ENCODE measurements around the gene STX8.

STX8 gene

GRCh38 chr17:9577373-9577709, 1.7 kb upstream of the STX8 start:
- no peaks in the 10 kb centered on the region for H3K27me3 ChIP-seq (ENCODE audit: insufficient read depth, low read length, poor library complexity)
- DNase-seq (no peak), ATAC-seq (ENCODE audit: insufficient read depth, low read depth) (no peak)
- no peak for TF ChIP-seq EZH2 (IDR thresholded peaks at IDR 0.05; ENCODE audit: borderline replicate concordance, low read depth, low read length, severe bottlenecking)
- TF ChIP-seq CTCF (IDR thresholded peaks at IDR 0.05; ENCODE audit: borderline replicate concordance, extremely low read depth, low read length, poor library complexity, severe bottlenecking), result no peak
- no peak overlapping the region for H3K4me3 ChIP-seq (ENCODE audit: low read depth in 1 of 2, low read length in 2 of 2)
- H3K27ac ChIP-seq (ENCODE audit: low read length), result no peak overlapping the region
- H3K36me3 ChIP-seq (ENCODE audit: insufficient read depth, low read length), result no peaks in the 10 kb centered on the region
- H3K9me3 ChIP-seq (ENCODE audit: insufficient read depth, low read length, severe bottlenecking), result no peaks in the 10 kb centered on the region
- H3K4me2 ChIP-seq (ENCODE audit: insufficient read depth, low read length), result no peak overlapping the region
- peaks cover 25% of the 10 kb centered on the region for H3K4me1 ChIP-seq (ENCODE audit: insufficient read depth, low read length)
- H2AFZ ChIP-seq (ENCODE audit: low read depth, low read length), result 0 out of 2 replicates have a peak overlapping the region, but pooled peaks have one; percentile 27
- no peak overlapping the region for H3K9ac ChIP-seq (ENCODE audit: low read depth, low read length)
- no peaks in the 10 kb centered on the region for H3K79me2 ChIP-seq (ENCODE audit: insufficient read depth, low read length)
- H4K20me1 ChIP-seq (ENCODE audit: insufficient read depth, low read length), result no peaks in the 10 kb centered on the region

GRCh38 chr17:9576521-9577372, 1.1 kb upstream of the STX8 start, which contains the start of gene CFAP52:
TSS of gene CFAP52 (plus strand) at chr17:9576642. CDS start at chr17:9576696, 54 bp downstream.
- peak; percentile 59 for ATAC-seq (ENCODE audit: insufficient read depth, low read depth)
- H3K27me3 ChIP-seq (ENCODE audit: insufficient read depth, low read length, poor library complexity), result no peaks in the 10 kb centered on the region
- DNase-seq, result peak; percentile 69
- H3K4me2 ChIP-seq (ENCODE audit: insufficient read depth, low read length), result peak within 1 kb of the TSS; percentile 77
- H3K27ac ChIP-seq (ENCODE audit: low read length), result peak within 1 kb of the TSS; percentile 15
- H2AFZ ChIP-seq (ENCODE audit: low read depth, low read length), result peak within 1 kb of the TSS; percentile 78
- H3K79me2 ChIP-seq (ENCODE audit: insufficient read depth, low read length), result no peaks in the 10 kb centered on the region
- H3K4me3 ChIP-seq (ENCODE audit: low read depth in 1 of 2, low read length in 2 of 2), result peak within 1 kb of the TSS; percentile 44 to 68
- TF ChIP-seq EZH2 (IDR thresholded peaks at IDR 0.05; ENCODE audit: borderline replicate concordance, low read depth, low read length, severe bottlenecking), result no peak
- TF ChIP-seq CTCF (IDR thresholded peaks at IDR 0.05; ENCODE audit: borderline replicate concordance, extremely low read depth, low read length, poor library complexity, severe bottlenecking), result peak; percentile 64
- peak within 1 kb of the TSS; percentile 57 for H3K9ac ChIP-seq (ENCODE audit: low read depth, low read length)
- peaks cover 25% of the 10 kb centered on the region for H3K4me1 ChIP-seq (ENCODE audit: insufficient read depth, low read length)
- H3K9me3 ChIP-seq (ENCODE audit: insufficient read depth, low read length, severe bottlenecking), result no peaks in the 10 kb centered on the region
- H4K20me1 ChIP-seq (ENCODE audit: insufficient read depth, low read length), result no peaks in the 10 kb centered on the region
- H3K36me3 ChIP-seq (ENCODE audit: insufficient read depth, low read length), result no peaks in the 10 kb centered on the region

DNA sequence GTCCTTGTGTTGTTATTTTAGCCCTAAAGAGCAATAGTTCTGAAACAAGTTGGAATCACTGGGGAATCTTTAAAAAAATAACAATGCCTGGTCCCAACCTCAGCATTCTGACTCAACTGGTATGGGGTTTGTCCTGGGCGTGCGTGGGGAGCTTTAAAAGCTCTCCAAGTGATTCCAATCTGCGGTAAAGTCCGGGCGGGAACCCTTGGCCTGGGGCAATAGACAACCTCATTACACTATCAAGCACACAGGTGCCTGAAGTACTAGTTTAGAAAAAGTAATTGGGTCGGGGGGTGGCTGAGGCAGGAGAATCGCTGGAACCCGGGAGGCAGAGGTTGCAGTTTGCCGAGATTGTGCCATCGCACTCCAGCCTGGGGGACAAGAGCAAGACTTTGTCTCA, 4.4 kb downstream of the STX8 start:
- H3K9ac ChIP-seq (ENCODE audit: low read depth, low read length), result no peak overlapping the region
- ATAC-seq (ENCODE audit: insufficient read depth, low read depth) (no peak), DNase-seq (no peak)
- H3K4me3 ChIP-seq (ENCODE audit: low read depth in 1 of 2, low read length in 2 of 2), result no peak overlapping the region
- 0 out of 2 replicates have a peak, but pooled peaks cover 3% of the 10 kb centered on the region for H4K20me1 ChIP-seq (ENCODE audit: insufficient read depth, low read length)
- H3K36me3 ChIP-seq (ENCODE audit: insufficient read depth, low read length), result peaks cover 16% of the 10 kb centered on the region; the same call in 1 of the 2 replicates
- H3K27me3 ChIP-seq (ENCODE audit: insufficient read depth, low read length, poor library complexity), result no peaks in the 10 kb centered on the region
- H2AFZ ChIP-seq (ENCODE audit: low read depth, low read length), result no peak overlapping the region
- no peak for TF ChIP-seq EZH2 (IDR thresholded peaks at IDR 0.05; ENCODE audit: borderline replicate concordance, low read depth, low read length, severe bottlenecking)
- peaks cover 21% of the 10 kb centered on the region for H3K4me1 ChIP-seq (ENCODE audit: insufficient read depth, low read length)
- no peak overlapping the region for H3K4me2 ChIP-seq (ENCODE audit: insufficient read depth, low read length)
- no peaks in the 10 kb centered on the region for H3K79me2 ChIP-seq (ENCODE audit: insufficient read depth, low read length)
- H3K9me3 ChIP-seq (ENCODE audit: insufficient read depth, low read length, severe bottlenecking), result no peaks in the 10 kb centered on the region
- H3K27ac ChIP-seq (ENCODE audit: low read length), result no peak overlapping the region

DNA sequence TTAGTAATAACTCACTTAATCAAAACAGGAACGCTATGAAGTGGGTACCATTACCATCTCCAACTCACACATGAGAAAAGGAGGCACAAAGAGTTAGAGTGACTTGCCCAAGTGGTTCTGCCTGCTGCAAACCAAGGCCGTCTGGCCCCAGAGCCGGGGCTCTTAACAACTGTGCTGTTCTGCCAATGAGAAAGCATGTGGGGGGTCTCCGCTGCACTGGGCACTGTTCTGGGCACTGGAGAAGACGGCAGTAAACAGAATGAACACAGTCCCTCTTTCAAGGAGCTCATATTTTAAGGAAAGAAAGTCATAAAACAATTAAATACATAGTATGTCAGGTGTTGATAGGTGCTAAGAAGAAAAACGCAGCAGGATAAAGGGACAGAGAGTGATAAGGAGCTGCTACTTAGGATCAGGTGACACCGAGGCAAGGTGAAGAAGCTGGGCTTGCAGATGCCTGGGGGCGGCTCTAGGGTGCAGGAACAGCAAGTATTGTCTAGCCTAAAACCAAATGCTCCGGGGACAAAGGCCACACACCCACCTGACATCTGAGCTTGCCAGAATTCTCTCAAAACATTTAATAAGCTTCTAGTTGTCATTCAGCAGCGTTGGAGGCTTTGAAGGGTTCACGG, 6.5 kb downstream of the STX8 start:
- Histone ChIP-seq H3K4me3 (ENCODE audit: low read depth in 1 of 2, low read length in 2 of 2) (no peak overlapping the region), H3K9me3 (ENCODE audit: insufficient read depth, low read length, severe bottlenecking) (no peaks in the 10 kb centered on the region), H3K36me3 (ENCODE audit: insufficient read depth, low read length) (peaks cover 16% of the 10 kb centered on the region; the same call in 1 of the 2 replicates), H3K4me2 (ENCODE audit: insufficient read depth, low read length) (no peak overlapping the region), H3K9ac (ENCODE audit: low read depth, low read length) (no peak overlapping the region), H3K27ac (ENCODE audit: low read length) (no peak overlapping the region), H3K79me2 (ENCODE audit: insufficient read depth, low read length) (no peaks in the 10 kb centered on the region), H3K4me1 (ENCODE audit: insufficient read depth, low read length) (peaks cover 20% of the 10 kb centered on the region), H3K27me3 (ENCODE audit: insufficient read depth, low read length, poor library complexity) (no peaks in the 10 kb centered on the region), H2AFZ (ENCODE audit: low read depth, low read length) (no peak overlapping the region), H4K20me1 (ENCODE audit: insufficient read depth, low read length) (0 out of 2 replicates have a peak, but pooled peaks cover 3% of the 10 kb centered on the region)
- no peak for TF ChIP-seq CTCF (IDR thresholded peaks at IDR 0.05; ENCODE audit: borderline replicate concordance, extremely low read depth, low read length, poor library complexity, severe bottlenecking)
- TF ChIP-seq EZH2 (IDR thresholded peaks at IDR 0.05; ENCODE audit: borderline replicate concordance, low read depth, low read length, severe bottlenecking), result no peak
- ATAC-seq (ENCODE audit: insufficient read depth, low read depth), result no peak
- DNase-seq, result no peak

All from DND-41 (cell line).